Muscle of back (tissue), 11 donors: Measurements from ENCODE around the gene DDA1. TPM values are rescaled to one million over a fixed set of nuclear protein-coding genes. Genes with fewer than 3 reads are reported as not detected.

Experiments used
- DNase-seq, 3 donors: peaks; one replicate each; pipeline versions ENCODE4 v3.0.0 to v3.0.0-alpha.2; 2013
- polyA plus RNA-seq, 10 donors: library from polyadenylated mRNA; unstranded; fragments of 120-200 nt; gene quantifications; one replicate each; pipeline ENCODE4 v1.2.1, GENCODE V29; 2013; ENCODE audit not compliant: insufficient read length in 10 of 10

DDA1 gene
- polyA plus RNA-seq, 10 donors: 24.3 to 39.7 (median 31.3) TPM

GRCh38 chr19:17307876-17308377 lies 1.4 kb upstream of the DDA1 start:
- no peak for DNase-seq

DNA sequence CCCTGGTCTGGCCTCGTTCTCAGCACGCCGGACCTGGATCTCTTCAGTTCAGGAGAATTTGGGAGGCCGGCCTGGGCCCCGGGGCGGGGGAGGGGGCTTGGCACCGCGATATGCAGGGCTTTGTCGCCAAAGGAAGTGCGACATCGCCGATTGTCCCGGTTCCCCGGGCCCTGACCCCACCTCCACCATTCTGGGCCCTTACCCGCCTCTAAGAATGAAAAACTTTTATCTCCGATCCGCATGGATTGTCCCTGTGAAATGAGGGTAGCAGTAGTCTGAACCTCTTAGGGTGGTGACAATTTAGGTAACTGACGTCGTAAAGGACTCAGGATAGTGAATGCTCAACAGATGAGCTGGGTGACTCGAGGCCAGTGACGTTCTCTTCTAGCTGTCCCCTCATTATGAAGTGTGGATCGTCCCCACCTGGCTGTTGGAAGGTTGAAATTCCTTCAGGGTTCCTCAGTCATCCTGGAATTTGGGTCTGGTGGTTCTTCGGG lies 650 bp downstream of the DDA1 start:
- DNase-seq: no peak

- DNase-seq: no peak
Observed at GRCh38 chr19:17311455-17312188, 2.3 kb downstream of the DDA1 start.

- no peak for DNase-seq
Observed at GRCh38 chr19:17312189-17313113, 3.1 kb downstream of the DDA1 start.

DNA sequence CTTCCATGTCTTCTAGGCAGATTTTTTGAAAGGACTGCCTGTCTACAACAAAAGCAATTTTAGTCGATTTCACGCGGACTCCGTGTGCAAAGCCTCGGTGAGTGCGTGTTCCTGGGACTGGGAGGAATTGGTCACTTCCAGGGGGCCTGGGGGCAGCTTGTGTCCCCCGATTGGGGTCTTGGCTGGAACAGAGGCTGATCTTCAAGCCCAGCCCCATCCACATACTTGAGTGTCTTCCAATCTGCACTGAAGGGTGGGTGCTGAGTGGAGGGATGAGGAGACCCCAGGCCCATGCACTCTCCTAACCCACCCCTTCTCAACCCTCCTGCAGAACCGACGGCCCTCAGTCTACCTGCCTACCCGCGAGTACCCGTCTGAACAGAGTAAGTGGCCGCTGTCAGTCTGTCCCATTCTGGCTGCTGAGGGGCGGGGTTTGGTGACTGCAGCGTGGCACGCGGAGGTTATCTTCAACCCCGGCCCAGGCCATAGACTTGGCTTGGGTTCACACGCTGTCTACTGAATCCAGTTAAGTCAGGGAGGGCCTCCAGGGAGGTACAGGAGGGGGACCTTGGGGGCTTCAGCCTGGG lies 4.7 kb downstream of the DDA1 start:
- no peak for DNase-seq

DNA sequence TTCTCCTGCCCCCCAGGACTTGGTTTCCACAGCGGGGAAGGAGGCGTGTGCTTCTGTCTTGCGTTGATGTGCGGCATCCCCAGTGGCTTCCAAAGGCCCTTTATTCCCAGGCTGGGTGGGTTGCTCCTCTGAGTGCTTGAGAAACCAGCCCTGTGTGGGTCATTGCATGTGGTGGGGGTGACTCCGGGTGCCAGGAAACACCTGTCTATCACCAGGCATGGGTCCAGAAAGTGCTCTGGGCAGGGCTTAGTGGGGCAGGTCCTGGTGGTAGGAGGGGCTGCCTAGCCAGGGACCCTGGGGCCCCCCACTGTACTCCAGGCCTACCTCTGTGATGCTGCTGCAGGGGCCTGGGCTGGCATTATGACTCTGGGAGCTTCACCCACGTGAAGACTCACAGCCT lies 9.6 kb downstream of the DDA1 start:
- no peak for DNase-seq

DNA sequence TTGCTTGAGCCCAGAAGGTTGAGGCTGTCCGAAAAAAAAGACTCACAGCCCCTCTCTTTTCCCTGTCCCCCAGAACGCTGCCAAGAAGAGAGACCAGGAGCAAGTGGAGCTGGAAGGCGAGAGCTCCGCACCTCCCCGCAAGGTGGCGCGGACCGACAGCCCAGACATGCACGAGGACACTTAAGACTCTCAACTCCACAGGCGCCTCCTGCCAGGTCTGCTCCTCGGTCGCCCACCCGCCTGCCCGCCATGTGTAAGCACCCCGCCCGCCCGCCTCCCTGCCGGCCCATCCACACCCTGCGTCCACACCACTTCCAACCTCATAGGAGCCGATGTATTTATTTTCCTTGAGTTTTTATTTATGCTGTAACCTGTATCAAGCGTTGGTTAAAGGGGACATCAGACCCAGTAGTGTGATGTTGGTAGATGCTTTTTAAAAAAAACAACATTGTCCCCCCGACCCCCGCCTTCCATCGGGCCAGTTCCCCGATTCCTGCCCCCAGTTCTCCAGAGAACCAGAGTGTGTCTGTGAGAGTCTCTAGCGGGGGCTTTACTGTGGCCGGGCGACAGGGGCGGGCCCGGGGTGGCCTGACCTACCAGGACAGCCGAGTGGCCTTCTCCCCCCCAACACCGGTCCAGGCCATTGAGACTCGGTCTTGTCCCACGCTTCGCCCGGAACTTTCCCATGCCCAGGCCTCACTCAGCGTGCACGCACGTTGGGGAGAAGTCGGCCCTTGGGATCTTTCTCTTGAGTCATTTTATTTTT lies 10.3 kb downstream of the DDA1 start:
- no peak for DNase-seq

DNA sequence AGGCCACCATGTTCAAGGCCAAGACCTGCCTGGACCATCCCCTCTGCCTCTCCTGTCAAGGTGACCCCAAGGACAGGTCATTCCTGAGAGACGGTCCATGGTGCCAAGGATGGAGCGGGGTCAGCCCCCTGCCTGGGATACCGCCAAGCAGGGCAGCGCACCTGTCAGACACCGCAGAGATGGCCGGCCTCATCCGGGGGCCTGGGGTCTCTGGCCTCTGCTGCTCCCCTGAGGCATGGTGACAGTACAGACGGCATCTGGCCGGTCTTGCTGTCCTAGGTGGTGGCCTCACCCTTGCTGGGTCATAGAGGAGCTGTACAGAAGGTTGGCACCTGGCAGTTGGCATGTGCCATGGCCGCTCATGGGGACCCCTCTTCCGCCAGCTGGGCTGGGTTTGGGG lies 11.1 kb downstream of the DDA1 start:
- DNase-seq: no peak

- no peak for DNase-seq
Observed at GRCh38 chr19:17321655-17322489, 12.5 kb downstream of the DDA1 start.

DNA sequence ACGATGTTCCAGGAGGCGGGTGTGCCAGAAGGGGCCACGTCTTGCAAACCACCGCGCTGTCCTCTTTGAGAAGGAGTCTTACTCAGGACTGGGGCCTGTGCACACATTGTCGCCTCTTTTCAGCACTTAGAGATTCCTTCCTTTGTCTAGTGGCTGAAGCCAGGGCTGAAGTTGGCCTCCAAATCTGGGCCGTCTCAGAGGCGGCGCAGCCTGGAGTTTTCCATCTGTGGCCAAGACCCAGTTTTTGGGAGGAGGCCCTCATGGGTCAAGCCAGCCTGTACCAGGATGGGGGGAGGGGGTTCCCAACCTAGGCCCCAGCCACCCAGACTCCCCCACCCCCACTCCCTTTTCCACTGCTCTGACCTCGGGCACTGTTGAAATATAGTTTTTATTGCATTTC lies 13.5 kb downstream of the DDA1 start:
- no peak for DNase-seq

DNA sequence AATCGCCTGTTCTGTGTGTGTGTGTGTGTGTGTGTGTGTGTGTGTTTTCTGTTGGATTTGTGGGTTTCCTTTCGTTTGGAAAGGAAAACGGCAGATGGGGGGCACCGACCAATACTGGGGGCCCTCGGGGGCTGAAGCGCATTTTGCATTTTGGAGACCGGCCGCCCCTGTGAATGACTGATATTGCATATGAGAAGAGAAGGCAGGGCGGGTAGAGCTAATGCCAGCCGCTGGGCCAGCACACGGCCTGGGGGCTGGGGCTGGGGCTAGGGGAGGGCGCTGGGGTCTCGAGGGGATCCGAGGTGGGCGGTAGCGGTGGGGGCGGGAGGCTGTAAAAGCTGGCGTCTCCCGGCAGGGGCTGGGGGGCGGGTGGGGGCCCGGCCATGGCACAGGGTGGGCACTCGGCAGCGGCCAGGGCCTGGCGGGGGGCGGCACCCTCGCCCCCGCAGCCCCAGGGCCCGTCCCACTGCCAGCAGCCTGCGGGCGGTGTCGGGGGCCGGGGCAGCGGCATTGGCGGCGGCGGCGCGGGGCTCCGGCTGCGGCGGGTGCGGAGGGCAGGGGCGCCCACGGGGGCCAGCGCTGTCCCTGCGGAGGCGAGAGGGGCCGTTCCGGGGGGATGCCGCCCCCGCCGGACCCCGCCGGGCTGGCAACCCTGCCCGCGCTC lies 14.1 kb downstream of the DDA1 start:
- DNase-seq: no peak

DNA sequence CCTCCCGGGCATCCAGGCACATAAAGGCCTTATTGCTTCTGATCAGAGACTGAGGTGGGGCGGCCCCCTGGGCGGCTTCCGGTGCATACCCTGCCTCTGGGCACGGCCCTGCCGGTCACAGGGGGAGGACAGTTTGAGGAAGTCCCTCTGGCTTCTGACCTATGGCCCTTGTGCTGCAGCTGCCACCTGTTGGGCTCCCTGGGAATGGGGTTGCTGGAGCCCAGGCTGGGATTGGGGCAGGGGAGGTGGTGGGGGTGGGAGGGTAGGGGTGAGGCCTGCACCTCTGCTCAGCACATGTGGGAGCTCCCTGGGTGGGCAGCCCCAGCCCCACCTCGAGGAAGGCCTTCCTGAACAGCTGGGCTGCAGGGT lies 14.6 kb downstream of the DDA1 start:
- no peak for DNase-seq

GRCh38 chr19:17324357-17325114 lies 15.2 kb downstream of the DDA1 start:
- no peak for DNase-seq

DNA sequence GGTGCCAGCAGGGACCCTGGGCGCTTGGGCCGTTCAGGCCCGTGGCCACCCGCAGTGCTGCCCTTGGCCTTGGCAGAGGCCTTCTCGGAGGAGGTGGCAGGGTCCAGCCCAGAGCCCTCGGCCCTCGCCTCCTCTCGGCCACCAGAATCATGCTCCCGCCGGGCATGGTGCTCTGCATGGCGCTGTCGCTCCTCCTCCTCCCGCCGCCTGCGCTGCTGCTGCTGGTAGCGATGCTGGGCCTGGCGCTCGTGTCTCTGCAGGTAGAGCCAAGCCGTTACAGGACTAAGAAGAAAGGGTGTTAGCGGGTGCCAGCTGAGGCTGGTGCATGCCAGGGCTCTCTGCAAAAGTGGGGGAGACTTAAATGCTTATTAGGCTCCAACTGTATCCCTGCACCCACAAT lies 15.8 kb downstream of the DDA1 start:
- DNase-seq: no peak

DNA sequence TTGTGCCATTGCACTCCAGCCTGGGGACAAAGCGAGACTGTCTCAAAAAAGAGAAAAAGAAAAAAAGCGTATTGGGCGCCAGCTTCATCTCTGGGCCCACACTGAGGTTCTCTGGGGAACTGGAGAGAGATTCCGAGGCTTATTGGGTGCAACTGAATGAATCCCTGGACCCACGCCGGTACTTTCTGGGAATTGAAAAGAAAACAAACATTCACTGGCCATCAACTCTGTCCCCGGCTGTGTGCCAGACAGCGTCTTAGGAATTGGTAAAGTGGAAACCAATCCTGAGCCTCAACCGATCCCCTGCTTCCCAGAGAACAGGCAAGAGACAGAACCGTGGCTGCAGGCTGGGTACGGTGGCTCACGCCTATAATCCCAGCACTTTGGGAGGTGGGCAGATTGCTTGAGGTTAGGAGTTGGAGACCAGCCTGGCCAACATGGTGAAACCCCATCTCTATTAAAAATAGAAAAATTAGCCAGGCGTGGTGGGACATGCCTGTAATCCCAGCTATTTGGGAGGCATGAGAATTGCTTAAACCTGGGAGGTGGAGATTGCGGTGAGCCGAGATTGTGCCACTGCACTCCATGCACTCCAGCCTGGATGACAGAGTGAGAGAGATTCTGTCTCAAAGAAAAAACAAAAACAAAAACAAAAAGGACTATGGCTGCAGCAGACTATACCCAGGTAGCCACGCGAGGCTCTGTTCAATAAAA lies 16.7 kb downstream of the DDA1 start:
- DNase-seq: no peak

DNA sequence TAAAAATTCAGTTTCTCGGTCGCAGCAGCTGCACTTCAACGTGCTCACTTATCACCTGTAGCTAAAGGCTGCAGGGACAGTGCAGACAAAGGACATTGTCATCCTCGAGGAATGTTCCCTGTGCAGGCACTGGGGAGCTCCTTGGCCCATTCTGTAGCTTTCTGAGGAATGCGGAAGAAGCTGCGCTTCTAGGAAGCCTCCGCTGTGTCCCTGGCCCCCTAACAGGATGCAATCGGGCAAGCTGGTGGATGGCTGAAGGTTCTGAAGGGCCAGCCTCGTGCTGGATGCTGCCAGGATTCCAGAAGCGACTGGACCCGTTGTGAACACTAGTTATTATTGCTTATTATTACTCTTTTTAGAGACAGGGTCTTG lies 17.2 kb downstream of the DDA1 start:
- no peak for DNase-seq

DNA sequence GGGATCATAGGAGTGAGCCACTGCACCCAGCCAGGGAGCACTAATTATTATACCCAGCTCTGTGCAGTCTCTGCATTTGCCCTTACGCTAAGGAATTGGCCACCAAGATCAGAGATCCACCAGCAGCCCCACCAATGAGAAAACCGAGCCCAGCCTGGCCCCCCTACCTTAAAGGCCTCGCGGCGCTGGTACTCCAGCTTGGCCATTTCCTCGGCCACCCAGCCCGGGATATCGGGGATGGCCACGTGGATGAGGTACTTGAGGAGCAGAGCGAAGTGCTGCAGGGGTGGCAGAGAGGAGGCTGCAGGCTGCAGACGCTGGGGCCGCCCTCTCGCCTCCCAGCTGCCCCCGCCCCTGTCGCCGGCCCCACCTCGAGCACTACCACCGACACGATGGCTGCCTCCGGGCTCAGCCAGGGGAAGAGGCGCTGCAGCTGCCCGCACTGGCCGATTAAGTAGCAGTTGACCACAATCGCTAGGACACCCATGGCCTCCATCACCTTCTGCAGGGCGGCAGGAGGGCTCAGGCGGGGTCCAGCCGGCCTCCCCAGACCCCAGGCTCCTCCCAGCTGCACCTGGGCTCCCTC lies 17.8 kb downstream of the DDA1 start:
- DNase-seq: no peak
